ENCODE results near the gene PRKN.

PRKN gene

GRCh38 chr6:161443848-161444247 is 1283.7 kb downstream of the PRKN start:
- ATAC-seq (ENCODE audit: insufficient read depth, low read depth) = no peak
- Histone ChIP-seq H3K4me3 (ENCODE audit: low read depth in 1 of 2, low read length in 2 of 2) (no peak overlapping the region), H3K9me3 (ENCODE audit: insufficient read depth, low read length, severe bottlenecking) (no peaks in the 10 kb centered on the region), H3K9ac (ENCODE audit: low read depth, low read length) (no peak overlapping the region), H3K4me2 (ENCODE audit: insufficient read depth, low read length) (no peak overlapping the region), H3K36me3 (ENCODE audit: insufficient read depth, low read length) (no peaks in the 10 kb centered on the region), H3K27ac (ENCODE audit: low read length) (no peak overlapping the region), H3K4me1 (ENCODE audit: insufficient read depth, low read length) (no peaks in the 10 kb centered on the region), H4K20me1 (ENCODE audit: insufficient read depth, low read length) (no peaks in the 10 kb centered on the region), H2AFZ (ENCODE audit: low read depth, low read length) (no peak overlapping the region), H3K27me3 (ENCODE audit: insufficient read depth, low read length, poor library complexity) (no peaks in the 10 kb centered on the region), H3K79me2 (ENCODE audit: insufficient read depth, low read length) (no peaks in the 10 kb centered on the region)
- TF ChIP-seq EZH2 (IDR thresholded peaks at IDR 0.05; ENCODE audit: borderline replicate concordance, low read depth, low read length, severe bottlenecking) (no peak), CTCF (IDR thresholded peaks at IDR 0.05; ENCODE audit: borderline replicate concordance, extremely low read depth, low read length, poor library complexity, severe bottlenecking) (no peak)
- DNase-seq = no peak

DNA sequence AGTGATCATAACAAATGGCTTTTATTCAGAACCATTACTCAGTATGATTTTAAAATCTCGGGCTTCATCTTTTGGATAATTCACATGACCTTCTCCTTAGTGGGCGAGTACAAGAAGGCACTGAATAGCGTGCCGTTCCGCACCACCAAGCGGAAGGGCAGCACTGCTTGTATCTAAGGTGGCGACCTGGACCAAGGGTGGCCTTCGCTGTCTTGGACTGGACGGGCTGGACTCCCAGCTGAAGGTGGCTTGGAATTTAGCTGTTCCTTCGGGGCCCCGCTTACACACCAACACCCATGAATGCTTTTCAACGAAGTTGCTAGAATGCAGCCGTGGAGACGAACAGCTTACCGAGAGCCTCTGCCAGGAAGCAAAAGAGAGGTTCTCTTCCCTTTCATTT is 1285.1 kb downstream of the PRKN start:
- Histone ChIP-seq H2AFZ (ENCODE audit: low read depth, low read length) (no peak overlapping the region), H3K4me1 (ENCODE audit: insufficient read depth, low read length) (no peaks in the 10 kb centered on the region), H3K27ac (ENCODE audit: low read length) (no peak overlapping the region), H3K79me2 (ENCODE audit: insufficient read depth, low read length) (no peaks in the 10 kb centered on the region), H3K9ac (ENCODE audit: low read depth, low read length) (no peak overlapping the region), H3K4me2 (ENCODE audit: insufficient read depth, low read length) (no peak overlapping the region), H3K36me3 (ENCODE audit: insufficient read depth, low read length) (no peaks in the 10 kb centered on the region), H3K4me3 (ENCODE audit: low read depth in 1 of 2, low read length in 2 of 2) (no peak overlapping the region), H3K9me3 (ENCODE audit: insufficient read depth, low read length, severe bottlenecking) (no peaks in the 10 kb centered on the region), H3K27me3 (ENCODE audit: insufficient read depth, low read length, poor library complexity) (no peaks in the 10 kb centered on the region), H4K20me1 (ENCODE audit: insufficient read depth, low read length) (no peaks in the 10 kb centered on the region)
- DNase-seq (no peak), ATAC-seq (ENCODE audit: insufficient read depth, low read depth) (no peak)
- TF ChIP-seq EZH2 (IDR thresholded peaks at IDR 0.05; ENCODE audit: borderline replicate concordance, low read depth, low read length, severe bottlenecking) (no peak), CTCF (IDR thresholded peaks at IDR 0.05; ENCODE audit: borderline replicate concordance, extremely low read depth, low read length, poor library complexity, severe bottlenecking) (no peak)

GRCh38 chr6:161440299-161440698 is 1287.3 kb downstream of the PRKN start:
- Histone ChIP-seq H3K9ac (ENCODE audit: low read depth, low read length) (no peak overlapping the region), H3K79me2 (ENCODE audit: insufficient read depth, low read length) (no peaks in the 10 kb centered on the region), H3K27me3 (ENCODE audit: insufficient read depth, low read length, poor library complexity) (no peaks in the 10 kb centered on the region), H3K9me3 (ENCODE audit: insufficient read depth, low read length, severe bottlenecking) (no peaks in the 10 kb centered on the region), H3K36me3 (ENCODE audit: insufficient read depth, low read length) (no peaks in the 10 kb centered on the region), H3K4me3 (ENCODE audit: low read depth in 1 of 2, low read length in 2 of 2) (no peak overlapping the region), H3K4me1 (ENCODE audit: insufficient read depth, low read length) (no peaks in the 10 kb centered on the region), H3K4me2 (ENCODE audit: insufficient read depth, low read length) (no peak overlapping the region), H2AFZ (ENCODE audit: low read depth, low read length) (no peak overlapping the region), H3K27ac (ENCODE audit: low read length) (no peak overlapping the region), H4K20me1 (ENCODE audit: insufficient read depth, low read length) (no peaks in the 10 kb centered on the region)
- DNase-seq = no peak
- no peak for TF ChIP-seq CTCF (IDR thresholded peaks at IDR 0.05; ENCODE audit: borderline replicate concordance, extremely low read depth, low read length, poor library complexity, severe bottlenecking)
- no peak for TF ChIP-seq EZH2 (IDR thresholded peaks at IDR 0.05; ENCODE audit: borderline replicate concordance, low read depth, low read length, severe bottlenecking)
- ATAC-seq (ENCODE audit: insufficient read depth, low read depth) = no peak

DNA sequence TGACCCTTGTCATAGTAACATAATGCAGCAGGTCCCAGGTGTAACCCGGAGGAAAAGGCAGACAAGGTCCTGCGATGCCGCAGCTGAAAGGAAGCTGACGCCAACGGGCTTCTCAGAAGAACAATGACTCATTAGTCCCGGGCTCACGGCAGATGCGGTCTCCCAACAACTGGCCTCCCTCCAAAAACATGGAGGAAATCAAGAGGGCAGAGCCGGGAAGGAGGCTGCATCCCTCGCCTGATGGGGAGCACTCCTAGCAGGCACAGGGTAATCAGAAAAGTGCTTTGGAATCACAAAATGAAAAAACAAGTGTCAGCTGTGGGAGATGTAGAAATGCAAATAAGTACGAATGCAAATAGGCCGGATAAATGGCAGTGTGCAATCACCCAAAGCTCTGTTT is 1288.5 kb downstream of the PRKN start:
- no peak for DNase-seq
- no peak for ATAC-seq (ENCODE audit: insufficient read depth, low read depth)
- TF ChIP-seq EZH2 (IDR thresholded peaks at IDR 0.05; ENCODE audit: borderline replicate concordance, low read depth, low read length, severe bottlenecking) (no peak), CTCF (IDR thresholded peaks at IDR 0.05; ENCODE audit: borderline replicate concordance, extremely low read depth, low read length, poor library complexity, severe bottlenecking) (no peak)
- H4K20me1 ChIP-seq (ENCODE audit: insufficient read depth, low read length) = no peaks in the 10 kb centered on the region
- no peak overlapping the region for H3K9ac ChIP-seq (ENCODE audit: low read depth, low read length)
- H3K4me2 ChIP-seq (ENCODE audit: insufficient read depth, low read length) = no peak overlapping the region
- no peaks in the 10 kb centered on the region for H3K36me3 ChIP-seq (ENCODE audit: insufficient read depth, low read length)
- no peak overlapping the region for H3K4me3 ChIP-seq (ENCODE audit: low read depth in 1 of 2, low read length in 2 of 2)
- H3K79me2 ChIP-seq (ENCODE audit: insufficient read depth, low read length) = no peaks in the 10 kb centered on the region
- no peak overlapping the region for H3K27ac ChIP-seq (ENCODE audit: low read length)
- no peaks in the 10 kb centered on the region for H3K4me1 ChIP-seq (ENCODE audit: insufficient read depth, low read length)
- no peaks in the 10 kb centered on the region for H3K9me3 ChIP-seq (ENCODE audit: insufficient read depth, low read length, severe bottlenecking)
- H3K27me3 ChIP-seq (ENCODE audit: insufficient read depth, low read length, poor library complexity) = no peaks in the 10 kb centered on the region
- no peak overlapping the region for H2AFZ ChIP-seq (ENCODE audit: low read depth, low read length)

All from DND-41 (cell line).